HCT116 (cell line): Measurements from ENCODE around the gene KIF25. TPM values are rescaled to one million over a fixed set of nuclear protein-coding genes. Genes with fewer than 3 reads are reported as not detected.

Experiments
- ATAC-seq: fragments of 200-7000 bp; cut with Tn5 transposase; 2 replicates; pipeline ENCODE4 v1.9.1; 2020; ENCODE audit warnings: mild to moderate bottlenecking, moderate library complexity
- BruUV-seq: library from RNA; stranded (reverse); fragments of 400-500 nt; replicated peaks from 2 replicates; lab custom pipeline; 2021; lab: Mats Ljungman, UMichigan
- CTCF ChIA-PET: fragments of 300-600 bp; sonication (Branson Sonifier 250); formaldehyde crosslinking; loops from one replicate; lab custom pipeline; 2021; ENCODE audit warnings: antibody characterized with exemption; lab: Charles Lee
- POLR2A ChIA-PET: fragments of 300-600, 350-600 bp; sonication (Branson Sonifier 250); formaldehyde crosslinking; loops from one replicate; lab custom pipeline; 2021; ENCODE audit warnings: antibody characterized with exemption; lab: Charles Lee
- RAD21 ChIA-PET, 2 experiments: fragments of 300-600 bp; sonication (Branson Sonifier 250); formaldehyde crosslinking; loops; one replicate each; lab custom pipeline; 2023; ENCODE audit warnings: low total read pairs in 2 of 2; ENCODE audit not compliant: uncharacterized antibody in 2 of 2, unreplicated experiment in 2 of 2, low non-redundant PET in 1 of 2; lab: Charles Lee
- DNase-seq: peaks from one replicate; pipeline ENCODE4 v3.0.0-alpha.2; 2010; ENCODE audit warnings: low read depth, low spot score
- H2AFZ ChIP-seq: fragments of 200-600 bp; shearing (Covaris generic), sonication (generic); 2 replicates; pipeline ENCODE4 v1.6.1; 2017; ENCODE audit warnings: low read depth, mixed run types, mixed read lengths, antibody characterized with exemption, low read length; ENCODE audit not compliant: poor library complexity, severe bottlenecking
- H3K27ac ChIP-seq: 2 replicates; pipeline ENCODE4 v1.5.1; 2012; ENCODE audit warnings: low read depth, low read length
- H3K27me3 ChIP-seq: fragments of 200-600 bp; sonication (generic); 2 replicates; pipeline ENCODE4 v1.6.1; 2016; ENCODE audit warnings: mixed run types, low read length, mixed read lengths; ENCODE audit not compliant: insufficient read depth
- H3K36me3 ChIP-seq, 2 experiments: fragments of 200-500 bp in 1 of 2; fragments of 200-600 bp in 1 of 2; sonication (Bioruptor generic) in 1 of 2; sonication (generic) in 1 of 2; 2 replicates each; pipeline versions ENCODE4 v1.5.1 to v1.6.1; 2014 to 2016; ENCODE audit warnings: low read length in 2 of 2, inconsistent platforms in 1 of 2, mixed read lengths in 1 of 2, mixed run types in 1 of 2; ENCODE audit not compliant: insufficient read depth in 2 of 2, control insufficient read depth in 1 of 2
- H3K4me1 ChIP-seq, 2 experiments: fragments of 200-600 bp in 1 of 2; sonication (generic) in 1 of 2; 2 replicates each; pipeline versions ENCODE4 v1.5.1 to v1.6.1; 2012 to 2017; ENCODE audit warnings: low read length in 2 of 2, inconsistent platforms in 1 of 2, mild to moderate bottlenecking in 1 of 2, mixed read lengths in 1 of 2, mixed run types in 1 of 2, moderate library complexity in 1 of 2; ENCODE audit not compliant: insufficient read depth in 2 of 2, control insufficient read depth in 1 of 2
- H3K4me2 ChIP-seq: fragments of 200-600 bp; sonication (generic); 2 replicates; pipeline ENCODE4 v1.6.1; 2017; ENCODE audit warnings: mixed run types, low read length, mixed read lengths
- H3K4me3 ChIP-seq, 2 experiments: fragments of 200-600 bp in 1 of 2; sonication (generic) in 1 of 2; replicated peaks in 1 of 2; 2 replicates each; pipeline ENCODE4 v1.5.1; 2011 to 2016; ENCODE audit warnings: low read length in 2 of 2, control low read depth in 1 of 2, low read depth in 1 of 2, mild to moderate bottlenecking in 1 of 2, mixed read lengths in 1 of 2, mixed run types in 1 of 2
- H3K79me2 ChIP-seq: fragments of 200-600 bp; sonication (generic); 2 replicates; pipeline ENCODE4 v1.6.1; 2017; ENCODE audit warnings: mild to moderate bottlenecking, mixed run types, low read length, moderate library complexity, mixed read lengths; ENCODE audit not compliant: insufficient read depth
- H3K9ac ChIP-seq: fragments of 200-600 bp; sonication (generic); 2 replicates; pipeline ENCODE4 v1.6.1; 2016; ENCODE audit warnings: low read length, mixed read lengths
- H3K9me2 ChIP-seq: fragments of 200-600 bp; sonication (generic), shearing (Covaris generic); 2 replicates; pipeline ENCODE4 v1.6.1; 2017; ENCODE audit warnings: mixed run types, mild to moderate bottlenecking, moderate library complexity; ENCODE audit not compliant: insufficient read depth
- H3K9me3 ChIP-seq, 2 experiments: fragments of 200-500 bp in 1 of 2; fragments of 200-600 bp in 1 of 2; sonication (Bioruptor generic) in 1 of 2; sonication (generic) in 1 of 2; 2 replicates each; pipeline ENCODE4 v1.6.1; 2014 to 2017; ENCODE audit warnings: low read length in 2 of 2, mixed read lengths in 2 of 2, inconsistent platforms in 1 of 2, low read depth in 1 of 2, mild to moderate bottlenecking in 1 of 2, mixed run types in 1 of 2, moderate library complexity in 1 of 2; ENCODE audit not compliant: control insufficient read depth in 1 of 2, insufficient read depth in 1 of 2
- H4K20me1 ChIP-seq: fragments of 200-600 bp; sonication (generic), shearing (Covaris generic); 2 replicates; pipeline ENCODE4 v1.6.1; 2017; ENCODE audit warnings: mixed run types, mild to moderate bottlenecking, moderate library complexity; ENCODE audit not compliant: insufficient read depth
- ATF3 ChIP-seq: IDR thresholded peaks from 2 replicates; pipeline ENCODE4 v1.6.1; 2012
- CBX3 ChIP-seq: IDR thresholded peaks from 2 replicates; pipeline ENCODE4 v1.6.1; 2012; ENCODE audit warnings: low read depth
- CEBPB ChIP-seq: IDR thresholded peaks from 2 replicates; pipeline ENCODE4 v1.6.1; 2012; ENCODE audit warnings: low read depth
- CTCF ChIP-seq, 3 experiments: fragments of 200-600 bp in 1 of 3; sonication (generic) in 1 of 3; IDR thresholded peaks in 2 of 3; conservative IDR thresholded peaks in 1 of 3; 2 replicates each; pipeline ENCODE4 v1.5.1; 2012 to 2017; ENCODE audit warnings: low read depth in 2 of 3, low read length in 2 of 3, antibody characterized with exemption in 1 of 3, borderline replicate concordance in 1 of 3, control low read depth in 1 of 3, mild to moderate bottlenecking in 1 of 3, mixed read lengths in 1 of 3, mixed run types in 1 of 3, moderate library complexity in 1 of 3; ENCODE audit not compliant: insufficient read depth in 1 of 3
- ELF1 ChIP-seq: IDR thresholded peaks from 2 replicates; pipeline ENCODE4 v1.6.1; 2012; ENCODE audit warnings: low read depth, borderline replicate concordance
- EZH2 ChIP-seq: fragments of 200-600 bp; sonication (generic); IDR thresholded peaks from 2 replicates; pipeline ENCODE4 v1.6.1; 2017; ENCODE audit warnings: antibody characterized with exemption, mixed run types
- EZH2phosphoT487 ChIP-seq: fragments of 200-600 bp; IDR thresholded peaks from 2 replicates; pipeline ENCODE4 v1.6.1; 2018; ENCODE audit warnings: antibody characterized with exemption, borderline replicate concordance
- JUND ChIP-seq: IDR thresholded peaks from 2 replicates; pipeline ENCODE4 v1.6.1; 2012
- POLR2A ChIP-seq: IDR thresholded peaks from 2 replicates; pipeline ENCODE4 v1.7.0; 2011; ENCODE audit warnings: borderline replicate concordance; ENCODE audit not compliant: insufficient read depth, insufficient read length; ENCODE audit errors: extremely low read depth
- POLR2AphosphoS5 ChIP-seq: IDR thresholded peaks from 2 replicates; pipeline ENCODE4 v1.6.1; 2011; ENCODE audit warnings: mild to moderate bottlenecking, low read depth, low read length, moderate library complexity
- RAD21 ChIP-seq: IDR thresholded peaks from 2 replicates; pipeline ENCODE4 v1.6.1; 2012; ENCODE audit warnings: low read depth, mild to moderate bottlenecking
- REST ChIP-seq: IDR thresholded peaks from 2 replicates; pipeline ENCODE4 v1.6.1; 2012; ENCODE audit warnings: low read depth
- SIN3A ChIP-seq: IDR thresholded peaks from 2 replicates; pipeline ENCODE4 v1.6.1; 2012; ENCODE audit warnings: low read depth
- SP1 ChIP-seq: IDR thresholded peaks from 2 replicates; pipeline ENCODE4 v1.6.1; 2012; ENCODE audit warnings: low read depth
- SRF ChIP-seq: IDR thresholded peaks from 2 replicates; pipeline ENCODE4 v1.6.1; 2012; ENCODE audit warnings: low read depth
- TCF7L2 ChIP-seq: IDR thresholded peaks from 2 replicates; pipeline ENCODE4 v1.7.0; 2011; ENCODE audit warnings: borderline replicate concordance, inconsistent platforms; ENCODE audit not compliant: insufficient read depth, insufficient read length; ENCODE audit errors: extremely low read depth
- YY1 ChIP-seq: IDR thresholded peaks from 2 replicates; pipeline ENCODE4 v1.6.1; 2011; ENCODE audit warnings: low read length, low read depth, moderate library complexity, mild to moderate bottlenecking; ENCODE audit not compliant: insufficient replicate concordance; ENCODE audit errors: extremely low read depth
- ZFX ChIP-seq: fragments of 450-650 bp; IDR thresholded peaks from 2 replicates; pipeline ENCODE4 v1.6.1; 2017
- intact Hi-C: fragments of 100-400 bp; cut with micrococcal nuclease; formaldehyde crosslinking; loops from 2 replicates; pipeline ENCODE4 v1.10.0; 2022
- total RNA-seq: library from RNA; stranded (reverse); gene quantifications from one replicate; pipeline ENCODE4 v1.2.1, GENCODE V29; 2021; ENCODE audit not compliant: unreplicated experiment

KIF25 gene
- total RNA-seq, 1 experiment from 2014 or later: not detected

- ATAC-seq: no peak
Observed at GRCh38 chr6:168034537-168034936, 37.1 kb downstream of the KIF25 start.

More at GRCh38 chr6:168034537-168034936, 37.1 kb downstream of the KIF25 start:
- intact Hi-C loops: no loop called here
- Histone ChIP-seq H4K20me1 (no peaks in the 10 kb centered on the region), H3K4me1 (peaks cover 0 to 19% of the 10 kb centered on the region in 2 experiments; a peak in 3 of 4 replicates), H3K9me2 (no peaks in the 10 kb centered on the region), H3K9me3 (no peaks in the 10 kb centered on the region), H3K27me3 (peaks cover 6% of the 10 kb centered on the region; the same call in 1 of the 2 replicates), H3K36me3 (no peaks in the 10 kb centered on the region), H3K79me2 (no peaks in the 10 kb centered on the region), H2AFZ (peak overlapping the region; percentile 78), H3K4me2 (peak overlapping the region; percentile 67), H3K4me3 (no peak overlapping the region), H3K9ac (no peak overlapping the region), H3K27ac (no peak overlapping the region)
- CTCF ChIA-PET: no interaction called here
- RAD21 ChIA-PET: no interaction called here
- DNase-seq: no peak
- TF ChIP-seq CEBPB: no peak
- TF ChIP-seq RAD21: no peak
- TF ChIP-seq POLR2AphosphoS5: no peak
- TF ChIP-seq ATF3: no peak
- no peak for TF ChIP-seq SRF
- no peak for TF ChIP-seq ZFX
- TF ChIP-seq EZH2: no peak
- TF ChIP-seq CTCF (IDR thresholded peaks at IDR 0.05 in 2 of 3, conservative IDR thresholded peaks at IDR 0.05 in 1 of 3; ENCODE audit: borderline replicate concordance in 1 of 3, insufficient read depth in 1 of 3, low read depth in 2 of 3, low read length in 2 of 3): no peak
- TF ChIP-seq SP1: no peak
- TF ChIP-seq TCF7L2: no peak
- TF ChIP-seq YY1: no peak
- TF ChIP-seq ELF1: no peak
- TF ChIP-seq POLR2A: no peak
- TF ChIP-seq REST: no peak
- TF ChIP-seq CBX3: no peak
- no peak for TF ChIP-seq EZH2phosphoT487
- TF ChIP-seq SIN3A: no peak
- TF ChIP-seq JUND: no peak
- no TSS peak for BruUV-seq
- POLR2A ChIA-PET: no interaction called here
